ENCODE data around the gene ZBTB20.

ZBTB20 gene

DNA sequence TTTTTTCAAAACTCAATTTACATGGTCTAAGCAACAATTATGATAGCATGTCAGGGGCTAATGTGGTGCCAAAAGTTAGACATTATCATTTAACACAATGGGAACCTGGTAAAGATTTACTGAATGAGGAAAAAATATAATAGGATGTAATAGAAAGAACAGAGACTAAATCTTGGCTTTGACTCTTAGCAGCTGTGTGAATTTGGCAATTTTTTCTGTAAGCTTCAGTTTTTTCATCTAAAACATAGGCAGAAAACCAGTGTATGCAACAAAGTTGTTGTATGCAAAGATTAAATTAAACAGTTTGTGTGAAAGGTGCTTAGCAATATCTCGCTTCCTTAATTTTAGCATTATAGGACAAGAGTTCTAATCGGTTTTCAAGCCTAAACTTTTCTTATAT lies 57.6 kb downstream of the ZBTB20 start:
- Histone ChIP-seq H3K4me1 (ENCODE audit: control insufficient read depth, insufficient read depth, low read length) (no peaks in the 10 kb centered on the region), H3K4me3 (ENCODE audit: insufficient read depth, low read depth, low read length) (no peak overlapping the region), H3K9me3 (ENCODE audit: control insufficient read depth, low read length) (no peaks in the 10 kb centered on the region), H3K36me3 (ENCODE audit: control insufficient read depth, insufficient read depth, low read length) (no peaks in the 10 kb centered on the region), H3K27ac (ENCODE audit: insufficient read depth, low read depth, low read length, poor library complexity, severe bottlenecking) (no peak overlapping the region), H3K27me3 (ENCODE audit: control insufficient read depth, insufficient read depth, low read length, poor library complexity, severe bottlenecking) (no peaks in the 10 kb centered on the region)
- 90 to 100% methylated on average over 2 of the region's 2 CpGs for WGBS, 2 experiments

DNA sequence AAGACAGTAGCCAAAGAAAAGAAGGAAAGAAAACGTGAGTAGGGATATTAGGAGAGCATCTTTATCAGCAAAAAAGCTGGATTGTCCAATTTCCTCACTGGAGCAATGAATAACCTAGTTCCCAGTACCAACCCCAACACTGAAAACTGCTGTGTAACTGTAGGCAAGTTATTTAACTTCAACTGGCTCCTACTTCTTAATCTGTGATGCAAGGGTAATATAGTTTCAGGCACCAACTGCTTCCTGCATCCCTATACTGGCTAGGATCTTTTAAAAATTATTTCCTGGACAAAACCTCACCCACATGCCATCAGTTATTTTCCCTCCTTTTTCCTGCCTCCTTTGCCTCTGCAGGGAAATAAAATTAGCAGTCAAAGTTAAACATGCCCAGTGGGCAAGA lies 59.6 kb downstream of the ZBTB20 start:
- Histone ChIP-seq H3K9me3 (ENCODE audit: control insufficient read depth, low read length) (no peaks in the 10 kb centered on the region), H3K4me1 (ENCODE audit: control insufficient read depth, insufficient read depth, low read length) (no peaks in the 10 kb centered on the region), H3K4me3 (ENCODE audit: insufficient read depth, low read depth, low read length) (no peak overlapping the region), H3K36me3 (ENCODE audit: control insufficient read depth, insufficient read depth, low read length) (no peaks in the 10 kb centered on the region), H3K27ac (ENCODE audit: insufficient read depth, low read depth, low read length, poor library complexity, severe bottlenecking) (no peak overlapping the region), H3K27me3 (ENCODE audit: control insufficient read depth, insufficient read depth, low read length, poor library complexity, severe bottlenecking) (no peaks in the 10 kb centered on the region)
- WGBS, 2 experiments: 93% methylated on average over 1 of the region's 1 CpG; no CpG with 5 or more reads in 1 of the 2 experiments

DNA sequence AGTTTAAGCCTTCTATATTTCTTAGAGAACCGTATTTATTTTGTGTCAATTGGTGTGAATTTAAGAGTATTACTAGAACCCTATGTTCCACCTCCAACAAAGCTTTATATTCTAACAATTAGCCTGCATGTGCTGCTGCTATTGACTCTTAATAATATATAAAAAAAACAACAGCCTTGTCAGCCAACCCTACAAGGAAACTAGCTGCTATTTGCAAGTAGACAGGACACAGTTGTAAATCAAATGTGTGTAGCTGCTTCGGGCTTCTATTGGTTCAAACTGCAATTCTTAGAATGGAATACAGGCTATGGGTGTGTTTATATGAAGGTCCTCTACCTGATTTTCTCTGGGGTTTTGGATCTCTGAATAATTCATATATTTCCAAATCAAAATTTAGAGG lies 60.7 kb downstream of the ZBTB20 start:
- H3K27me3 ChIP-seq (ENCODE audit: control insufficient read depth, insufficient read depth, low read length, poor library complexity, severe bottlenecking): no peaks in the 10 kb centered on the region
- H3K4me1 ChIP-seq (ENCODE audit: control insufficient read depth, insufficient read depth, low read length): no peaks in the 10 kb centered on the region
- no peaks in the 10 kb centered on the region for H3K36me3 ChIP-seq (ENCODE audit: control insufficient read depth, insufficient read depth, low read length)
- no peaks in the 10 kb centered on the region for H3K9me3 ChIP-seq (ENCODE audit: control insufficient read depth, low read length)
- H3K27ac ChIP-seq (ENCODE audit: insufficient read depth, low read depth, low read length, poor library complexity, severe bottlenecking): no peak overlapping the region
- WGBS, 2 experiments: 98 to 100% methylated on average over 1 to 2 of the region's 2 CpGs
- no peak overlapping the region for H3K4me3 ChIP-seq (ENCODE audit: insufficient read depth, low read depth, low read length)

- H3K27ac ChIP-seq (ENCODE audit: insufficient read depth, low read depth, low read length, poor library complexity, severe bottlenecking): peak overlapping the region; percentile 12
- no peaks in the 10 kb centered on the region for H3K27me3 ChIP-seq (ENCODE audit: control insufficient read depth, insufficient read depth, low read length, poor library complexity, severe bottlenecking)
- 90 to 93% methylated on average over 2 of the region's 2 CpGs for WGBS, 2 experiments
- no peaks in the 10 kb centered on the region for H3K36me3 ChIP-seq (ENCODE audit: control insufficient read depth, insufficient read depth, low read length)
- H3K4me3 ChIP-seq (ENCODE audit: insufficient read depth, low read depth, low read length): no peak overlapping the region
- H3K9me3 ChIP-seq (ENCODE audit: control insufficient read depth, low read length): no peaks in the 10 kb centered on the region
- H3K4me1 ChIP-seq (ENCODE audit: control insufficient read depth, insufficient read depth, low read length): no peaks in the 10 kb centered on the region
Measured at GRCh38 chr3:115085197-115085865, 61.8 kb downstream of the ZBTB20 start.

- WGBS, 2 experiments: 90 to 96% methylated on average over 4 of the region's 4 CpGs
- Histone ChIP-seq H3K9me3 (ENCODE audit: control insufficient read depth, low read length) (no peaks in the 10 kb centered on the region), H3K27ac (ENCODE audit: insufficient read depth, low read depth, low read length, poor library complexity, severe bottlenecking) (no peak overlapping the region), H3K4me3 (ENCODE audit: insufficient read depth, low read depth, low read length) (no peak overlapping the region), H3K4me1 (ENCODE audit: control insufficient read depth, insufficient read depth, low read length) (no peaks in the 10 kb centered on the region), H3K27me3 (ENCODE audit: control insufficient read depth, insufficient read depth, low read length, poor library complexity, severe bottlenecking) (no peaks in the 10 kb centered on the region), H3K36me3 (ENCODE audit: control insufficient read depth, insufficient read depth, low read length) (no peaks in the 10 kb centered on the region)
Measured at GRCh38 chr3:115084686-115085085, 62.4 kb downstream of the ZBTB20 start.

DNA sequence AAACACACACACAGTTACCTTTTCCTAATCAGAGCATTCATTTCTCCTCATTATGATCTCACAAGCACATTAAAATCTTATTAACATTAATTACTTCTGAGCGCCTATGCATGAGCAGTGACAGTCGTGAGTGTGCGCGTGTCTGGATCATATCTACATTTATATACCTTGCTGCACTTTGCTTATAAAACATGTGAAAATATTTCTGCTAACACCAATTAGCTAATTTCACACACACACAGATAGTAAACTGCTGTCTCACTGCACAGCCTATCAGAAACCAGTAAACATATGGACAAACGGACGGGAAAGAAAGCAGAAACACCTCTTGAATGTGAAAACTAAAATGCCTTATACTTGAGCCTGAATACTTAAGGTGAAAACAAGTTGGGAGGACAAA lies 64.8 kb downstream of the ZBTB20 start:
- Histone ChIP-seq H3K36me3 (ENCODE audit: control insufficient read depth, insufficient read depth, low read length) (no peaks in the 10 kb centered on the region), H3K9me3 (ENCODE audit: control insufficient read depth, low read length) (no peaks in the 10 kb centered on the region), H3K4me1 (ENCODE audit: control insufficient read depth, insufficient read depth, low read length) (no peaks in the 10 kb centered on the region), H3K4me3 (ENCODE audit: insufficient read depth, low read depth, low read length) (no peak overlapping the region), H3K27ac (ENCODE audit: insufficient read depth, low read depth, low read length, poor library complexity, severe bottlenecking) (no peak overlapping the region), H3K27me3 (ENCODE audit: control insufficient read depth, insufficient read depth, low read length, poor library complexity, severe bottlenecking) (no peaks in the 10 kb centered on the region)
- 94 to 95% methylated on average over 4 to 6 of the region's 6 CpGs for WGBS, 2 experiments

DNA sequence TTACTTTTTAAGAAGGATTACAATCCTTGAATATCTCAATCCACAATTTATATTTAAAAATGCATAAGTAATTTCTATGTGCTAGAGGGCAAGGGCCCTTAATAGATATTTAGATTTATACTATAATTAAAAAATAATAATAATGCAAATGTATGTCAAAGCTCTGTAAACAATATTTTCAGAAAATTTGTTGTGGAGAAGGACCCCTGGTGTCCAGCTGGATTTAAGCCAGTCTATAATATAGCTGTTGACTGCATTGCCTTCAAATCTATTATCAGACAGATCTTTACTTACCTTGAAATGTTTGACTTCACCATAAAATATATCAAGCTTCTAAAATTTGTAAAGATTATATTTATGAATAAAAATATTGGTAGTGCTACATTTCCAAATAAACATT lies 65.6 kb downstream of the ZBTB20 start:
- H3K36me3 ChIP-seq (ENCODE audit: control insufficient read depth, insufficient read depth, low read length): no peaks in the 10 kb centered on the region
- no peaks in the 10 kb centered on the region for H3K4me1 ChIP-seq (ENCODE audit: control insufficient read depth, insufficient read depth, low read length)
- H3K9me3 ChIP-seq (ENCODE audit: control insufficient read depth, low read length): no peaks in the 10 kb centered on the region
- H3K4me3 ChIP-seq (ENCODE audit: insufficient read depth, low read depth, low read length): no peak overlapping the region
- H3K27me3 ChIP-seq (ENCODE audit: control insufficient read depth, insufficient read depth, low read length, poor library complexity, severe bottlenecking): no peaks in the 10 kb centered on the region
- no peak overlapping the region for H3K27ac ChIP-seq (ENCODE audit: insufficient read depth, low read depth, low read length, poor library complexity, severe bottlenecking)

DNA sequence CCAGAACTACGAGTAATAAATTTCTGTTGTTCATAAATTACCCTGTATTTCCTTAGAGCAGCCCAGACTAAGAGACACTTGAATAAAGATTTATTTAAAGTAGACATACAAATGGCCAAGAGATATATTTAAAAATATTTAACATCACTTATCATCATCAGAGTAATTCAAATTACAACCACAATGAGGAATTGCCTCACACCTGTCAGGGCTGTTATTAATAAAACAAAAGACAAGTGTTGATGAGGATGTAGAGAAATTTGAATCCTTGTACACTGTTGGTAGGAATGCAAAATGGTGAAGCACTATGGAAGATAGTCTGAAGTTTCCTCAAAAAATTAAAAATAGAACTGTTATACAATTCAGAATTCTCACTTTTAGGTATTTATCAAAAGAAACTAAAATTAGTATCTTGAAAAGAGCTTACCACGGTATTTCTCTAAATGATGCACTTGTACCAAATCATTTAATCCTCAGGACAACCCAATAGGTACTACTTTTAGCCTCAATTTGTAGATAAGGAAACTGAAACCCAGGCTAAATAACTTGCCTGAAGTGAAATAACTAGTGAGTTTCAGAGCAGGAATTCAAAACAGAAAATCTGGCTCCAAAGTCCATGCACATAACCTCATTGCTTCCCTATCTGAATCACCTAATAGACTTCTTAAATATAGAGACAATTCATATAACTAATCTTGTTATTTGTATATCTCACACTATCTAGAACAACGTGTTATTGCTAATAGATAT lies 69.4 kb downstream of the ZBTB20 start:
- Histone ChIP-seq H3K27me3 (ENCODE audit: control insufficient read depth, insufficient read depth, low read length, poor library complexity, severe bottlenecking) (no peaks in the 10 kb centered on the region), H3K4me3 (ENCODE audit: insufficient read depth, low read depth, low read length) (no peak overlapping the region), H3K9me3 (ENCODE audit: control insufficient read depth, low read length) (no peaks in the 10 kb centered on the region), H3K27ac (ENCODE audit: insufficient read depth, low read depth, low read length, poor library complexity, severe bottlenecking) (no peak overlapping the region), H3K36me3 (ENCODE audit: control insufficient read depth, insufficient read depth, low read length) (no peaks in the 10 kb centered on the region), H3K4me1 (ENCODE audit: control insufficient read depth, insufficient read depth, low read length) (no peaks in the 10 kb centered on the region)
- 84 to 98% methylated on average over 2 of the region's 3 CpGs for WGBS, 2 experiments

DNA sequence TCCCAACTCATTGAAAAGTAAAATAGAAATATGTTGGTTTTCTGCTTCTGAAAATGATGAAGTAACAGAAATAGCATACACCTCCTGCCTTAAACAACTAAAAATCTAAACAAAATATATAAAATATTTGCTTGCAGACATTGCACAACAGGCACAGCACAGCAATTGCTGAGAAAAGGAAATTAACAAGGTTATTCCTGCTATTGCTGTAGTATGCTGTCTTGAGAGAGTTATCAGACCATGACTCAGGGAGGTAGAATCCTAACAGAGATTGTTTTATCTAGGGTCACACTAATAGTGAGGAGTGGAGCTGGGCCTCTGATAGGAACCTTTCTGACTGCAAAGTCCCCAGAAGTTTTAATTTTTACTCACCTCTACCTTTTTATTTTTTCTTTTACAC lies 72.6 kb downstream of the ZBTB20 start:
- Histone ChIP-seq H3K27me3 (ENCODE audit: control insufficient read depth, insufficient read depth, low read length, poor library complexity, severe bottlenecking) (no peaks in the 10 kb centered on the region), H3K27ac (ENCODE audit: insufficient read depth, low read depth, low read length, poor library complexity, severe bottlenecking) (no peak overlapping the region), H3K9me3 (ENCODE audit: control insufficient read depth, low read length) (no peaks in the 10 kb centered on the region), H3K36me3 (ENCODE audit: control insufficient read depth, insufficient read depth, low read length) (no peaks in the 10 kb centered on the region), H3K4me3 (ENCODE audit: insufficient read depth, low read depth, low read length) (no peak overlapping the region), H3K4me1 (ENCODE audit: control insufficient read depth, insufficient read depth, low read length) (no peaks in the 10 kb centered on the region)

GRCh38 chr3:115072265-115073021 lies 74.6 kb downstream of the ZBTB20 start:
- Histone ChIP-seq H3K27ac (ENCODE audit: insufficient read depth, low read depth, low read length, poor library complexity, severe bottlenecking) (no peak overlapping the region), H3K36me3 (ENCODE audit: control insufficient read depth, insufficient read depth, low read length) (no peaks in the 10 kb centered on the region), H3K4me1 (ENCODE audit: control insufficient read depth, insufficient read depth, low read length) (no peaks in the 10 kb centered on the region), H3K4me3 (ENCODE audit: insufficient read depth, low read depth, low read length) (no peak overlapping the region), H3K27me3 (ENCODE audit: control insufficient read depth, insufficient read depth, low read length, poor library complexity, severe bottlenecking) (no peaks in the 10 kb centered on the region), H3K9me3 (ENCODE audit: control insufficient read depth, low read length) (no peaks in the 10 kb centered on the region)
- 94 to 96% methylated on average over 5 to 6 of the region's 6 CpGs for WGBS, 2 experiments
